AG09309 (cell line): ENCODE data around the gene NDUFA12.

Source experiments
- DNase-seq: peaks from one replicate; pipeline ENCODE4 v3.0.0-alpha.2; 2010; ENCODE audit warnings: low read depth
- H3K4me3 ChIP-seq: 2 replicates; pipeline ENCODE4 v1.5.1; 2011; ENCODE audit warnings: mild to moderate bottlenecking, low read depth, low read length, moderate library complexity; ENCODE audit not compliant: control insufficient read depth
- TF ChIP-seq, protein P1 (sequence below): IDR thresholded peaks from 2 replicates; pipeline ENCODE4 v1.5.1; 2011; ENCODE audit warnings: mild to moderate bottlenecking, low read depth, low read length, inconsistent platforms; ENCODE audit not compliant: insufficient read depth, control insufficient read depth; ENCODE audit errors: missing control alignments

Gene NDUFA12

DNA sequence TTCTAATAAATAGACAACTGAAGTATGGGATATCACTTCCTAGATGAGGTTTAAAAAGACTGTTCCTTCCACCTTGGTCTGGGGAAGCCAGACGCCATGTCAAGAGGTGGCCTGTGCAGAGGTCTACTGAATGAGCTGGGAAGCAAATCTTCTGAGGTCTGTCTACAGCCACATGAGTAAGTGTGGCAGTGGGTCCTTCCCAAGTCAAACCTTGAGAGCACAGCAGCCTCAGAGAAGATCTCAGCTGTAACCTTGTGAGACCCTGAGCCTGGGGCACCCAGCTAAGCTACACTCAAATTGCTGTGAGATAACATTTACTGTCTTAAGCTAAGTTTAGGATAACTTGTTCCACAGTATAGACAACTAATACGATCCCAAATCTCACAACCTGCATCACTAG is 20.2 kb downstream of the NDUFA12 start:
- no peak overlapping the region for H3K4me3 ChIP-seq
- DNase-seq, result no peak
- TF ChIP-seq, protein P1, sequence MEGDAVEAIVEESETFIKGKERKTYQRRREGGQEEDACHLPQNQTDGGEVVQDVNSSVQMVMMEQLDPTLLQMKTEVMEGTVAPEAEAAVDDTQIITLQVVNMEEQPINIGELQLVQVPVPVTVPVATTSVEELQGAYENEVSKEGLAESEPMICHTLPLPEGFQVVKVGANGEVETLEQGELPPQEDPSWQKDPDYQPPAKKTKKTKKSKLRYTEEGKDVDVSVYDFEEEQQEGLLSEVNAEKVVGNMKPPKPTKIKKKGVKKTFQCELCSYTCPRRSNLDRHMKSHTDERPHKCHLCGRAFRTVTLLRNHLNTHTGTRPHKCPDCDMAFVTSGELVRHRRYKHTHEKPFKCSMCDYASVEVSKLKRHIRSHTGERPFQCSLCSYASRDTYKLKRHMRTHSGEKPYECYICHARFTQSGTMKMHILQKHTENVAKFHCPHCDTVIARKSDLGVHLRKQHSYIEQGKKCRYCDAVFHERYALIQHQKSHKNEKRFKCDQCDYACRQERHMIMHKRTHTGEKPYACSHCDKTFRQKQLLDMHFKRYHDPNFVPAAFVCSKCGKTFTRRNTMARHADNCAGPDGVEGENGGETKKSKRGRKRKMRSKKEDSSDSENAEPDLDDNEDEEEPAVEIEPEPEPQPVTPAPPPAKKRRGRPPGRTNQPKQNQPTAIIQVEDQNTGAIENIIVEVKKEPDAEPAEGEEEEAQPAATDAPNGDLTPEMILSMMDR, result no peak

DNA sequence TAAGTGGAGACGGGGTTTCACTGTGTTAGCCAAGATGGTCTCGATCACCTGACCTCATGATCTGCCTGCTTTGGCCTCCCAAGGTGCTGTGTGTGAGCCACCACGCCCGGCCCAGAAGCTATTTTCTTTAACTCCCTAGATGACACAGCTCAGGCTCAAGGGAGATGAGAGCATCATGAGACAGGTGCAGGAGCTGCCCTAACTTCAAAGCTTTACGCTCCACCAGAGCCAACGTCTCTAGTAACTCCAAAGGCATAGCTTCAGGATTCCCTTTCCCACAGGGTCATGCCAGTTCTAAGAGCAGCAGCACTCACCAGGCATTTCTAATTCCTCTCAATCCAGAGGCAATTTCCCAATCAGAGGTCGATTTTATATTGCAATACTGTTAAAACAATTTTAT is 21.0 kb downstream of the NDUFA12 start:
- no peak for DNase-seq
- no peak overlapping the region for H3K4me3 ChIP-seq
- TF ChIP-seq, protein P1, result no peak

DNA sequence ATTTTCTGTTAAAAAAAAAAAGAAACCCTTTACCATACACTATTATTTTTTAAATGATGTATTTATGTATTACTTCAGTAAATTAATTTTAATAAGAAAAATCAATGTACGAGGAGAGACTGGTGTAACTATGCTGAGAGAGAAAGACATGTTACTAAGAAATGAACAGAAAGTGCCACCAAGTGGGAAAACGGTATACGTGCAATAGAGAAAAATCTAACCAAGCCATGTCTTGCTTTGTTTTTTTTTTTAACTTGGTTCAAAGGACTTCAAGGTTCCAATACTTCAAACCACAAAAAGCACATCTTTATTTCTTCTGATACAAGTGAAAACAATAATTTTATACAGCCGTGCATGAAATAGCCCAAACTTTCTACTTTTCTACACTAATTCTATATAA is 22.9 kb downstream of the NDUFA12 start:
- no peak overlapping the region for H3K4me3 ChIP-seq
- TF ChIP-seq, protein P1, result peak; percentile 18
- DNase-seq, result no peak

DNA sequence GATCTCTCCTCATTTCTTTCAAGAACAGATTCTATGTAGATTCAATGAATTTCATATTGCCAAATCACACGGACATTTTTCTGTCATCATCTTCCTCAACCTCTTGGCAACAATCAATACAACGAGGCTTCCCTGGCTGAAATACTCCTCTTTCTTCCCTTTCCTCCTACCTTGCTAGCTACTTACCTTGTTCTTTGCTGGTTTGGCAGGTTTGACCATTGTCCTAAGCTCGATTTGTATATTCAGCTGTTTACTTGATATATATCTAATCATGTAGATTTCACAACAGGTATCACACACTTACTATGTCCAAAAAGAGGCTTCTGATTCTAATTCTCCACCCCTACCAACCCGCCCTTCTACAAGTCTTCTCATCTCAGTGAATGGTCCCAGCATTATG is 23.6 kb downstream of the NDUFA12 start:
- H3K4me3 ChIP-seq, result no peak overlapping the region
- TF ChIP-seq, protein P1, result no peak
- DNase-seq, result no peak

DNA sequence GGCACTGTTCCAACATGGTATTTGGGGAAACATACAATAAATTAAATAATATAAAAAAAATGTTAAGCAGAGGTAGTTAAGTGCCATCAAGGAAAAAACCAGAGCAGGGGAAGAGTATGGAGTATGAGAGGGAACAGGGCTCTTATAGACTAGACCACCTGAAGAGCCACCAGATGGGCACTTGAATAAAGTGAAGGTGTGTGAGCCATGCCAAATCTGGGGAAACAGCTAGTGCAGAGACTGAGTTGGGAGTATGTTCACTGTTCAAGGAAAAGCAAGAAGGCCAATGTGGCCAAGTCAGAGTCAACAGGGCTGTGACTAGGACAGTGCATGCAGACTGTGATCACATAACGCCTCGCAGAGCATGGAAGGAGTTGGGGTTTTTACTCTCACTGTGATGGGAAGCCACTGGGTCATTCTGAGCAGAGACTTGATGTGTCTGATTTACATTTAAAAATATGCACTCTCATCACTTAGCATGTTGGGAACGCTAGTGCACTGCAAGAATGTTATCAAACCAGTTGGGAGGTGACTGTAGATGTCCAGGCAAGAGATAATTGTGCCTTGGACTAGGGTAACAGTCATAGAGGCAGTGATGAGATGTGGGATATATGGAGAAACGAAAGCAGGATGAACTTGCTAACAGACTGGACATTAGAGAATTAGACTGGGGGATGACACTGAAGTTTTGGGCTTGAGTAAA is 25.6 kb downstream of the NDUFA12 start:
- TF ChIP-seq, protein P1, result no peak
- no peak for DNase-seq
- H3K4me3 ChIP-seq, result no peak overlapping the region

DNA sequence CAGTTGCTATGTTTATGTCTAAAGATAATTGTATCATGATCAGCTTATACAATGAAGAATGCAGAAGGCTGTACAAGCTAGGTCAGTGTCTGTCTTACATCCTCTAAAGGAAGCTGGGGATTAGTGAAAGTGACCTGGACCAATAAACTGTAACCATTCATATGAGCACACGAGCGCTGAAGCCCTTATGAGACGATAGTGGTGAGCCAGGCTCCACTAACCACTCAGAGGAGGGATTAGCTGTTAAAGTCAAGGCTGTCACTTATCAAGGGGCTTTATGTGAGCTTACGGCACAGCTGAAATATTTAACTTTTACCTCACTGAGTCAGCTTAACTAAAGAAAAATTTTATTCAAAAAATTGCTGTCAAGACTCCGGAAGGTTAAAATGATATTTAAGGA is 30.3 kb downstream of the NDUFA12 start:
- DNase-seq, result peak; percentile 28
- TF ChIP-seq, protein P1, result no peak
- no peak overlapping the region for H3K4me3 ChIP-seq
